Sigmoid colon (tissue), 4 donors: Measurements from ENCODE around the gene DOCK9.

ENCODE experiments used
- CTCF ChIP-seq, 4 experiments: fragments of 450-650 bp in 3 of 4; fragments of 200-600 bp in 1 of 4; IDR thresholded peaks; one replicate each; pipeline ENCODE4 v1.5.1; 2016 to 2019; ENCODE audit warnings: antibody characterized with exemption in 4 of 4, mild to moderate bottlenecking in 3 of 4, moderate library complexity in 2 of 4
- EP300 ChIP-seq, 4 donors: sonication (generic); formaldehyde crosslinking; IDR thresholded peaks; one replicate each; pipeline ENCODE4 v1.6.1; 2017; ENCODE audit warnings: antibody characterized with exemption in 4 of 4
- POLR2A ChIP-seq, 2 donors: fragments of 450-650 bp; IDR thresholded peaks; one replicate each; pipeline ENCODE4 v1.6.1; 2016; ENCODE audit warnings: antibody characterized with exemption in 2 of 2, mild to moderate bottlenecking in 2 of 2, moderate library complexity in 2 of 2
- POLR2AphosphoS5 ChIP-seq, 4 donors: sonication (generic); formaldehyde crosslinking; IDR thresholded peaks; one replicate each; pipeline ENCODE4 v1.6.1; 2017; ENCODE audit warnings: antibody characterized with exemption in 4 of 4

- TF ChIP-seq CTCF (IDR thresholded peaks at IDR 0.05) = no peak
- TF ChIP-seq POLR2A (IDR thresholded peaks at IDR 0.05) = no peak
- no peak for TF ChIP-seq EP300 (IDR thresholded peaks at IDR 0.05)
- TF ChIP-seq POLR2AphosphoS5 (IDR thresholded peaks at IDR 0.05) = no peak
These were observed 1.5 kb downstream of the DOCK9 start for GRCh38 chr13:98976338-98976737.
